IMR-90 (cell line): ENCODE results near the gene ZNF219. TPM values are rescaled to one million over a fixed set of nuclear protein-coding genes. Genes with fewer than 3 reads are reported as not detected.

Source experiments
- ATAC-seq: fragments of 200-7000 bp; cut with Tn5 transposase; 2 replicates; pipeline ENCODE4 v1.9.1; 2020; ENCODE audit warnings: low read depth, mild to moderate bottlenecking, moderate library complexity
- BruUV-seq: library from RNA; stranded (reverse); fragments of 400-500 nt; replicated peaks from 2 replicates; lab custom pipeline; 2021; lab: Mats Ljungman, UMichigan
- CTCF ChIA-PET: fragments of 300-600 bp; formaldehyde crosslinking; extraction: SDS; loops from one replicate; lab custom pipeline; 2021; ENCODE audit warnings: antibody characterized with exemption; lab: Yijun Ruan, JAX
- POLR2A ChIA-PET: fragments of 300-600 bp; sonication (Branson Sonifier 250); formaldehyde crosslinking; loops from one replicate; lab custom pipeline; 2022; ENCODE audit warnings: antibody characterized with exemption; ENCODE audit not compliant: unreplicated experiment; lab: Charles Lee
- DNase-seq: peaks from one replicate; pipeline ENCODE4 v3.0.0; 2013
- H2AFZ ChIP-seq: replicated peaks from 2 replicates; pipeline ENCODE3; 2013; ENCODE audit warnings: low read length, mild to moderate bottlenecking; ENCODE audit not compliant: poor library complexity
- H2AK5ac ChIP-seq: 2 replicates; pipeline ENCODE4 v1.6.1; 2013; ENCODE audit warnings: low read depth, low read length, inconsistent platforms
- H2AK9ac ChIP-seq: replicated peaks from 2 replicates; pipeline ENCODE3; 2013; ENCODE audit warnings: mild to moderate bottlenecking, low read depth, low read length, moderate library complexity; ENCODE audit not compliant: poor library complexity
- H2BK120ac ChIP-seq: 2 replicates; pipeline ENCODE4 v1.6.1; 2013; ENCODE audit warnings: low read depth, low read length, inconsistent platforms
- H2BK15ac ChIP-seq: 3 replicates; pipeline ENCODE4 v1.6.1; 2013; ENCODE audit warnings: low read depth, low read length, inconsistent platforms
- H2BK20ac ChIP-seq: 2 replicates; pipeline ENCODE4 v1.6.1; 2013; ENCODE audit warnings: low read depth, mild to moderate bottlenecking, inconsistent platforms, low read length, moderate library complexity
- H2BK5ac ChIP-seq: 2 replicates; pipeline ENCODE4 v1.6.1; 2013; ENCODE audit warnings: mild to moderate bottlenecking, low read depth, low read length, inconsistent platforms; ENCODE audit not compliant: poor library complexity, severe bottlenecking
- H3K14ac ChIP-seq: replicated peaks from 2 replicates; pipeline ENCODE4 v1.6.1; 2013; ENCODE audit warnings: low read depth, low read length, inconsistent platforms
- H3K18ac ChIP-seq: 2 replicates; pipeline ENCODE4 v1.6.1; 2013; ENCODE audit warnings: low read depth, low read length, control low read depth
- H3K23ac ChIP-seq: 2 replicates; pipeline ENCODE4 v1.6.1; 2013; ENCODE audit warnings: low read depth, low read length, inconsistent platforms
- H3K27ac ChIP-seq: 2 replicates; pipeline ENCODE4 v1.5.1; 2013; ENCODE audit warnings: mild to moderate bottlenecking, control low read depth, low read length; ENCODE audit not compliant: insufficient read depth
- H3K27me3 ChIP-seq: 2 replicates; pipeline ENCODE4 v1.6.1; 2013; ENCODE audit warnings: low read length; ENCODE audit not compliant: control insufficient read depth, insufficient read depth
- H3K36me3 ChIP-seq: 2 replicates; pipeline ENCODE4 v1.6.1; 2013; ENCODE audit warnings: low read length, mixed read lengths; ENCODE audit not compliant: control insufficient read depth, insufficient read depth
- H3K4ac ChIP-seq: 2 replicates; pipeline ENCODE4 v1.6.1; 2013; ENCODE audit warnings: low read depth, low read length, inconsistent platforms
- H3K4me1 ChIP-seq: 2 replicates; pipeline ENCODE4 v1.6.1; 2013; ENCODE audit warnings: low read length, mixed read lengths; ENCODE audit not compliant: control insufficient read depth, insufficient read depth
- H3K4me2 ChIP-seq: 2 replicates; pipeline ENCODE4 v1.6.1; 2013; ENCODE audit warnings: low read depth, mild to moderate bottlenecking, control low read depth, low read length, moderate library complexity
- H3K4me3 ChIP-seq: 2 replicates; pipeline ENCODE4 v1.5.1; 2013; ENCODE audit warnings: low read depth, mild to moderate bottlenecking, control low read depth, low read length, moderate library complexity; ENCODE audit not compliant: insufficient read depth
- H3K56ac ChIP-seq: 2 replicates; pipeline ENCODE4 v1.6.1; 2013; ENCODE audit warnings: low read length, inconsistent platforms; ENCODE audit not compliant: insufficient read depth; ENCODE audit errors: extremely low read depth
- H3K79me1 ChIP-seq, 2 experiments: 2 replicates each; pipeline ENCODE4 v1.6.1; 2013; ENCODE audit warnings: low read length in 2 of 2, inconsistent platforms in 1 of 2, low read depth in 1 of 2
- H3K9ac ChIP-seq: 2 replicates; pipeline ENCODE4 v1.6.1; 2013; ENCODE audit warnings: low read depth, low read length, control low read depth
- H3K9me1 ChIP-seq: 2 replicates; pipeline ENCODE4 v1.6.1; 2013; ENCODE audit warnings: low read length, inconsistent platforms; ENCODE audit not compliant: insufficient read depth
- H3K9me3 ChIP-seq: 2 replicates; pipeline ENCODE4 v1.6.1; 2013; ENCODE audit warnings: low read length; ENCODE audit not compliant: control insufficient read depth, insufficient read depth
- H4K20me1 ChIP-seq: 2 replicates; pipeline ENCODE4 v1.6.1; 2013; ENCODE audit warnings: low read length, inconsistent platforms; ENCODE audit not compliant: insufficient read depth
- H4K5ac ChIP-seq: 2 replicates; pipeline ENCODE4 v1.6.1; 2013; ENCODE audit warnings: mild to moderate bottlenecking, low read depth, low read length, control low read depth
- H4K8ac ChIP-seq, 2 experiments: 2 replicates each; pipeline ENCODE4 v1.6.1; 2013; ENCODE audit warnings: low read depth in 2 of 2, low read length in 2 of 2, control low read depth in 1 of 2, inconsistent platforms in 1 of 2
- H4K91ac ChIP-seq: 2 replicates; pipeline ENCODE4 v1.6.1; 2013; ENCODE audit warnings: low read depth, low read length, inconsistent platforms; ENCODE audit not compliant: insufficient read depth
- MAFK ChIP-seq: IDR thresholded peaks from 2 replicates; pipeline ENCODE4 v1.6.1; 2012; ENCODE audit warnings: low read depth, low read length, improper control_type of control experiment
- MAZ ChIP-seq: IDR thresholded peaks from 2 replicates; pipeline ENCODE4 v1.6.1; 2012; ENCODE audit warnings: low read depth, mild to moderate bottlenecking, low read length, improper control_type of control experiment, moderate library complexity, borderline replicate concordance
- MXI1 ChIP-seq: IDR thresholded peaks from 2 replicates; pipeline ENCODE4 v1.6.1; 2012; ENCODE audit warnings: low read depth, mild to moderate bottlenecking, low read length, moderate library complexity, borderline replicate concordance
- RAD21 ChIP-seq: IDR thresholded peaks from 2 replicates; pipeline ENCODE4 v1.6.1; 2012; ENCODE audit warnings: low read length, improper control_type of control experiment
- RCOR1 ChIP-seq: IDR thresholded peaks from 2 replicates; pipeline ENCODE4 v1.6.1; 2012; ENCODE audit warnings: mild to moderate bottlenecking, low read length, improper control_type of control experiment; ENCODE audit not compliant: insufficient replicate concordance
- RFX5 ChIP-seq: IDR thresholded peaks from 2 replicates; pipeline ENCODE4 v1.8.0; 2012; ENCODE audit warnings: low read depth, mild to moderate bottlenecking, low read length, moderate library complexity
- WGBS, 2 experiments: methylation state at CpG; one replicate each; pipeline versions ENCODE4 v1.1.5 to v1.1.7; 2013; ENCODE audit warnings: missing lambda C conversion rate in 2 of 2; ENCODE audit not compliant: insufficient read length in 1 of 2; ENCODE audit errors: extremely low coverage in 2 of 2; 5-methylcytosine and 5-hydroxymethylcytosine counted together
- dilution Hi-C: fragments of 300-500 bp; cut with HindIII; formaldehyde crosslinking; loops from one replicate; pipeline ENCODE4 v1.14.3; 2018; ENCODE audit warnings: low sequenced_read_pairs; ENCODE audit not compliant: unreplicated experiment
- in situ Hi-C: fragments of 300-500 bp; cut with MboI; formaldehyde crosslinking; loops from 3 replicates; pipeline ENCODE4 v1.14.3; 2019; ENCODE audit warnings: low sequenced_read_pairs, inconsistent platforms, mixed read lengths
- intact Hi-C: fragments of 100-400 bp; cut with micrococcal nuclease; formaldehyde crosslinking; loops from 2 replicates; pipeline ENCODE4 v1.10.0; 2022
- polyA plus RNA-seq, 3 experiments: library from polyadenylated mRNA; depleted of rRNA; stranded (reverse); fragments of >200 nt; gene quantifications; 2 replicates each; pipeline ENCODE4 v1.2.3, GENCODE V29; 2012; ENCODE audit warnings: low replicate concordance in 1 of 3
- total RNA-seq: library from RNA; depleted of rRNA; stranded (reverse); fragments of >200 nt; gene quantifications from 2 replicates; pipeline ENCODE4 v1.2.3, GENCODE V29; 2012
- TF ChIP-seq, protein P1 (sequence below): fragments of 150-350 bp; IDR thresholded peaks from 2 replicates; pipeline ENCODE4 v1.6.1; 2016; ENCODE audit warnings: low read depth, mild to moderate bottlenecking, low read length, moderate library complexity, borderline replicate concordance

Gene ZNF219
- total and polyA plus RNA-seq, 2 of the 4 experiments (the other 2 are of a cell fraction), result 0.90 to 3.8 TPM

DNA sequence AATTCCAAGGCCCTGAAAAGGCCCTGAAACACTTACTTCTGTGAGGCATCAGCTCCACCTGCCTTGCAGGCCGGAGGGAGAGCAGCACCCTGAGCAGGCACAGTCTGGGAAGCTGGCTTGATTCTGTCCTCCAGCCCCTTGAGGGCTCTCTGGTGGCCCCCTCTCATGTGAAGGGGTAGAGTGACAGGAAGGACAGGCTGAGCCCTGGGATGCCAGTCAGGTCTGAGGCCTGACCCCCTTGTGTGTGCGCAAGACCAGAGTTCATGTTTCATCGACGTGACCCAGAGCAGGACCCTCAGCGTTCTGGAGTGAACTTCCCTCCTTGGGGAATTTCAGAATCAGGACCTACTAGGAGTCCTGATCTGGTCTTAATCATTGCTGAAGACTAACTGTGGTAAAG, 39.6 kb downstream of the ZNF219 start:
- no peak overlapping the region for H2BK5ac ChIP-seq
- DNase-seq, result no peak
- no peak overlapping the region for H3K23ac ChIP-seq
- no peak overlapping the region for H2AFZ ChIP-seq
- CTCF ChIA-PET, result interaction anchor here (0.7 kb wide), 1 partner anchor 20 kb away, joined by 5 read pairs; no protein-coding TSS in a partner anchor
- no peak overlapping the region for H3K14ac ChIP-seq
- H3K4me1 ChIP-seq, result no peaks in the 10 kb centered on the region
- WGBS, 2 experiments, result no CpG with 5 or more reads among the region's 5 CpGs
- BruUV-seq, result no TSS peak
- H3K9me3 ChIP-seq, result no peaks in the 10 kb centered on the region
- no peak overlapping the region for H3K27ac ChIP-seq
- H3K18ac ChIP-seq, result no peak overlapping the region
- no peak overlapping the region for H2AK9ac ChIP-seq
- TF ChIP-seq RCOR1 (no peak), MXI1 (no peak), MAFK (no peak), MAZ (no peak), RAD21 (no peak), RFX5 (no peak)
- TF ChIP-seq, protein P1, sequence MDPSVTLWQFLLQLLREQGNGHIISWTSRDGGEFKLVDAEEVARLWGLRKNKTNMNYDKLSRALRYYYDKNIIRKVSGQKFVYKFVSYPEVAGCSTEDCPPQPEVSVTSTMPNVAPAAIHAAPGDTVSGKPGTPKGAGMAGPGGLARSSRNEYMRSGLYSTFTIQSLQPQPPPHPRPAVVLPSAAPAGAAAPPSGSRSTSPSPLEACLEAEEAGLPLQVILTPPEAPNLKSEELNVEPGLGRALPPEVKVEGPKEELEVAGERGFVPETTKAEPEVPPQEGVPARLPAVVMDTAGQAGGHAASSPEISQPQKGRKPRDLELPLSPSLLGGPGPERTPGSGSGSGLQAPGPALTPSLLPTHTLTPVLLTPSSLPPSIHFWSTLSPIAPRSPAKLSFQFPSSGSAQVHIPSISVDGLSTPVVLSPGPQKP, result no peak
- H3K9me1 ChIP-seq, result peaks cover 5% of the 10 kb centered on the region; the same call in 1 of the 2 replicates
- H3K27me3 ChIP-seq, result no peaks in the 10 kb centered on the region
- H4K5ac ChIP-seq, result no peak overlapping the region
- no peak overlapping the region for H2BK20ac ChIP-seq
- H3K36me3 ChIP-seq, result no peaks in the 10 kb centered on the region
- intact Hi-C loops, result no loop called here
- POLR2A ChIA-PET, result no interaction called here
- H4K91ac ChIP-seq, result no peak overlapping the region
- H2BK15ac ChIP-seq, result no peak overlapping the region
- H3K79me1 ChIP-seq, result no peaks in the 10 kb centered on the region
- dilution Hi-C loops, result no loop called here
- no peak overlapping the region for H3K4ac ChIP-seq
- no peak overlapping the region for H3K56ac ChIP-seq
- no peak overlapping the region for H2BK120ac ChIP-seq
- no peaks in the 10 kb centered on the region for H4K20me1 ChIP-seq
- H3K9ac ChIP-seq, result no peak overlapping the region
- H3K4me3 ChIP-seq, result no peak overlapping the region
- ATAC-seq, result no peak
- in situ Hi-C loops, result no loop called here
- H3K4me2 ChIP-seq, result no peak overlapping the region
- H2AK5ac ChIP-seq, result no peak overlapping the region
- no peak overlapping the region for H4K8ac ChIP-seq
